ENCODE measurements around the gene ABCD2. TPM values are rescaled to one million over a fixed set of nuclear protein-coding genes. Genes with fewer than 3 reads are reported as not detected.

Gene ABCD2
- total and polyA plus RNA-seq, 9 of the 15 experiments (the other 6 are each of a cell fraction or from before 2014, with no cell fraction given) = 0.01 to 0.08 (median 0.04) TPM; not detected in 3

DNA sequence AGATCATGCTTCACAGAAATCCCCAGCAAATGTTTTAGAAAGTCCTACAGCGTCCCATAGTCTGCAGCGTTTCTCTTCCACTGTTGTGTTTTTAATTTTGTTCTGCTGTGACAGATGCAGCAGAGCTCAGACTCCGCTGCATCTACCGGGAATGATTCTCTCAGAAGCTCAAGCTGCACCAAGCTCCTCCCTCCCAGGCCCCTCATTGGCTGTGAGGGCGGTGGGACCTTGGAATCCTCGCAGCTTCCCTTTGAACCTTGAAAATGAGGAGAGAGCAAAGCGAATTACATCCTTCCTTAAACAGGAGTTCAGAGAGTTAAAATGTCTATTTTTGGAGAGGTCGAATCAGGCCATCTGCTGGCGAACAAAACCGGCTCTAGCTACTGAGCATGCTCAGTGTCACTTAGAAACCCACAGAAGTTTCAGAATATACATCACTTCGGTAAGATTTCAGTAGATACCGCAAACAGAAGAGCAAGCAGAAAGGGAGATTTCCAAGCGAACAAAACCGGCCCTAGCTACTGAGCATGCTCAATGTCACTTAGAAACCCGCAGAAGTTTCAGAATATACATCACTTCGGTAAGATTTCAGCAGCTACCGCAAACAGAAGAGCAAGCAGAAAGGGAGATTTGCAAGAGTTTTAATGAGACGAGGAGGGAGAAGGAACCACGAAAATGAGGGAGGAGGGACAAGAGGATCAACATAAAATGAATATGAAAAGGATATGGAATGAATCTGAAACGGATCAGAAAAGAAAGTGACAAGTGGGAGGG lies at the start of gene ABCD2 (continued):
- TF ChIP-seq, protein P1, sequence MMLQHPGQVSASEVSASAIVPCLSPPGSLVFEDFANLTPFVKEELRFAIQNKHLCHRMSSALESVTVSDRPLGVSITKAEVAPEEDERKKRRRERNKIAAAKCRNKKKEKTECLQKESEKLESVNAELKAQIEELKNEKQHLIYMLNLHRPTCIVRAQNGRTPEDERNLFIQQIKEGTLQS (IDR thresholded peaks at IDR 0.05) = no peak
- TF ChIP-seq, protein P1 (CRISPR knock-in tag; conservative IDR thresholded peaks at IDR 0.05) = no peak
- TF ChIP-seq FOXJ2 (tag; IDR thresholded peaks at IDR 0.05) (0 out of 2 replicates have a peak, but pooled peaks have one; percentile 21), TSC22D4 (tag; IDR thresholded peaks at IDR 0.05) (no peak), PHB2 (IDR thresholded peaks at IDR 0.05; ENCODE audit: low read depth) (no peak), MEF2A (IDR thresholded peaks at IDR 0.05; ENCODE audit: control insufficient read depth, low read depth, low read length) (peak; percentile 70), MTF1 (CRISPR knock-in tag; IDR thresholded peaks at IDR 0.05; ENCODE audit: borderline replicate concordance) (no peak), CC2D1A (IDR thresholded peaks at IDR 0.05) (no peak), TOE1 (IDR thresholded peaks at IDR 0.05; ENCODE audit: borderline replicate concordance) (no peak), TOE1 (CRISPR knock-in tag; IDR thresholded peaks at IDR 0.05; ENCODE audit: borderline replicate concordance, low read depth) (no peak), NFYB (IDR thresholded peaks at IDR 0.05; ENCODE audit: extremely low read depth, insufficient read length) (peak; percentile 47), RAD21 (CRISPR knock-in tag; conservative IDR thresholded peaks at IDR 0.05 in 1 of 2, IDR thresholded peaks at IDR 0.05 in 1 of 2) (0 out of 4 replicates have a peak, but pooled peaks have one; percentile 12 to 14), NR2C2 (CRISPR knock-in tag; IDR thresholded peaks at IDR 0.05) (no peak), NR2C2 (tag; IDR thresholded peaks at IDR 0.05) (peak; percentile 65)
- TF ChIP-seq, protein P2, sequence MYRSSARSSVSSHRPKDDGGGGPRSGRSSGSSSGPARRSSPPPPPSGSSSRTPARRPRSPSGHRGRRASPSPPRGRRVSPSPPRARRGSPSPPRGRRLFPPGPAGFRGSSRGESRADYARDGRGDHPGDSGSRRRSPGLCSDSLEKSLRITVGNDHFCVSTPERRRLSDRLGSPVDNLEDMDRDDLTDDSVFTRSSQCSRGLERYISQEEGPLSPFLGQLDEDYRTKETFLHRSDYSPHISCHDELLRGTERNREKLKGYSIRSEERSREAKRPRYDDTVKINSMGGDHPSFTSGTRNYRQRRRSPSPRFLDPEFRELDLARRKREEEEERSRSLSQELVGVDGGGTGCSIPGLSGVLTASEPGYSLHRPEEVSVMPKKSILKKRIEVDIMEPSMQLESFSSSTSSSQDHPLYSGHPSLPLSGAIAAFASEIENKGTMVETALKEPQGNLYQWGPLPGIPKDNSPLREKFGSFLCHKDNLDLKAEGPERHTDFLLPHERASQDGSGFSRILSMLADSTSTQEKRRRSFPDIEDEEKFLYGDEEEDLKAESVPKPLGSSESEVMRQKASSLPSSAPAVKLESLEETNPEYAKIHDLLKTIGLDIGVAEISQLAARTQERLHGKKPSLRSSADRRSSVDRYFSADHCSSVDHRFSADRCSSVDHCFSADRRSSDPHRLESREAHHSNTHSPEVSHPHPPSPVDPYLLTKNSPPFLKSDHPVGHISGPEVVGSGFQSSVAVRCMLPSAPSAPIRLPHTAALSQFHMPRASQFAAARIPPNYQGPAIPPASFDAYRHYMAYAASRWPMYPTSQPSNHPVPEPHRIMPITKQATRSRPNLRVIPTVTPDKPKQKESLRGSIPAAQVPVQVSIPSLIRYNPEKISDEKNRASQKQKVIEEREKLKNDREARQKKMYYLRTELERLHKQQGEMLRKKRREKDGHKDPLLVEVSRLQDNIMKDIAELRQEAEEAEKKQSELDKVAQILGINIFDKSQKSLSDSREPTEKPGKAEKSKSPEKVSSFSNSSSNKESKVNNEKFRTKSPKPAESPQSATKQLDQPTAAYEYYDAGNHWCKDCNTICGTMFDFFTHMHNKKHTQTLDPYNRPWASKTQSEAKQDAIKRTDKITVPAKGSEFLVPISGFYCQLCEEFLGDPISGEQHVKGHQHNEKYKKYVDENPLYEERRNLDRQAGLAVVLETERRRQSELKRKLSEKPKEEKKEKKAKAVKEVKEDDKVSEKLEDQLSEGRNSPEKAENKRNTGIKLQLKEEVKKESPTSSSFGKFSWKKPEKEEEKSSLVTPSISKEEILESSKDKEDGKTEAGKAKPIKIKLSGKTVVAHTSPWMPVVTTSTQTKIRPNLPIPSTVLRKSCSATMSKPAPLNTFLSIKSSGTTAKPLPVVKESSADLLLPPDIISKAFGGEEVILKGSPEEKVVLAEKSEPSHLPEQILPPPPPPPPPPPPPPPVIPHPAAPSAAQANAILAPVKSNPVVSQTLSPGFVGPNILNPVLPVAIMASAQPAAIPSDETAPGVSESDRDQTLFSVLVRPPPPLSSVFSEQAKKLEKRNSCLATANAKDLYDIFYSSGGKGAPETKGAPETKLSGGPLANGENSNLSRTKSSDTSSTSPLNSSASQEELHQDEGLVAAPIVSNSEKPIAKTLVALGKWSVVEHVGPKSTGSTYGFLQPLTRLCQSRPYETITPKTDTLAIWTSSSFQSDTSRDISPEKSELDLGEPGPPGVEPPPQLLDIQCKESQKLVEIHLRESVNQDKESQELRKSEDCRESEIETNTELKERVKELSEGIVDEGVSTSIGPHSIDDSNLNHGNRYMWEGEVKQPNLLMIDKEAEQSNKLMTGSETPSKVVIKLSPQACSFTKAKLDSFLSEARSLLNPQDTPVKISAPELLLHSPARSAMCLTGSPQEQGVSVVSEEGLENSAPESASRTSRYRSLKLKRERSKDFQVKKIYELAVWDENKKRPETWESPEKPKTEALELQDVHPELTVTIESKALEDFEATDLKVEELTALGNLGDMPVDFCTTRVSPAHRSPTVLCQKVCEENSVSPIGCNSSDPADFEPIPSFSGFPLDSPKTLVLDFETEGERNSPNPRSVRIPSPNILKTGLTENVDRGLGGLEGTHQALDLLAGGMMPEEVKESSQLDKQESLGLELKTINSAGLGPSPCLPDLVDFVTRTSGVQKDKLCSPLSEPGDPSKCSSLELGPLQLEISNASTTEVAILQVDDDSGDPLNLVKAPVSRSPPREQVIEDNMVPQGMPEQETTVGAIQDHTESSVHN (IDR thresholded peaks at IDR 0.05; ENCODE audit: borderline replicate concordance in 1 of 2, low read depth in 1 of 2) = no peak
- TF ChIP-seq, protein P3, sequence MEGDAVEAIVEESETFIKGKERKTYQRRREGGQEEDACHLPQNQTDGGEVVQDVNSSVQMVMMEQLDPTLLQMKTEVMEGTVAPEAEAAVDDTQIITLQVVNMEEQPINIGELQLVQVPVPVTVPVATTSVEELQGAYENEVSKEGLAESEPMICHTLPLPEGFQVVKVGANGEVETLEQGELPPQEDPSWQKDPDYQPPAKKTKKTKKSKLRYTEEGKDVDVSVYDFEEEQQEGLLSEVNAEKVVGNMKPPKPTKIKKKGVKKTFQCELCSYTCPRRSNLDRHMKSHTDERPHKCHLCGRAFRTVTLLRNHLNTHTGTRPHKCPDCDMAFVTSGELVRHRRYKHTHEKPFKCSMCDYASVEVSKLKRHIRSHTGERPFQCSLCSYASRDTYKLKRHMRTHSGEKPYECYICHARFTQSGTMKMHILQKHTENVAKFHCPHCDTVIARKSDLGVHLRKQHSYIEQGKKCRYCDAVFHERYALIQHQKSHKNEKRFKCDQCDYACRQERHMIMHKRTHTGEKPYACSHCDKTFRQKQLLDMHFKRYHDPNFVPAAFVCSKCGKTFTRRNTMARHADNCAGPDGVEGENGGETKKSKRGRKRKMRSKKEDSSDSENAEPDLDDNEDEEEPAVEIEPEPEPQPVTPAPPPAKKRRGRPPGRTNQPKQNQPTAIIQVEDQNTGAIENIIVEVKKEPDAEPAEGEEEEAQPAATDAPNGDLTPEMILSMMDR (IDR thresholded peaks at IDR 0.05 in 2 of 3, conservative IDR thresholded peaks at IDR 0.05 in 1 of 3; ENCODE audit: insufficient read depth in 2 of 3, low read depth in 1 of 3, low read length in 3 of 3) = peak in 2 of 3 experiments; percentile 10 to 28; a peak in 1 of 6 replicates
